SU-DHL-6 (cell line): Measurements from ENCODE around the gene GSTM2.
A peak's percentile ranks its signal among the peaks of the same experiment; 100 is the strongest.
"Not testable (repeated sequence)": the region's sequence is repeated elsewhere in the genome, so short reads cannot be mapped to it uniquely, and the experiment has no call there.

Experiments
- H2AFZ ChIP-seq: fragments of 200-600 bp; sonication (generic); 2 replicates; pipeline ENCODE4 v1.6.1; 2014; ENCODE audit warnings: low read depth, mild to moderate bottlenecking, moderate library complexity, mixed read lengths, antibody characterized with exemption, low read length; ENCODE audit not compliant: severe bottlenecking
- H3F3A ChIP-seq: fragments of 200-600 bp; shearing (Covaris generic); 2 replicates; pipeline ENCODE4 v1.6.0; 2016; ENCODE audit warnings: antibody characterized with exemption, mild to moderate bottlenecking; ENCODE audit not compliant: insufficient read depth
- H3K27ac ChIP-seq: fragments of 200-600 bp; sonication (generic); 2 replicates; pipeline ENCODE4 v1.5.1; 2016; ENCODE audit warnings: low read depth, mild to moderate bottlenecking, low read length, moderate library complexity, mixed read lengths
- H3K27me3 ChIP-seq: fragments of 200-600 bp; sonication (generic), shearing (Covaris generic); 2 replicates; pipeline ENCODE4 v1.6.0; 2014; ENCODE audit warnings: mild to moderate bottlenecking, low read length
- H3K36me3 ChIP-seq: fragments of 200-600 bp; sonication (generic); 2 replicates; pipeline ENCODE4 v1.6.1; 2014; ENCODE audit warnings: mild to moderate bottlenecking, low read length, mixed read lengths
- H3K4me2 ChIP-seq: fragments of 300-600, 200-600 bp; shearing (Covaris generic), sonication (generic); 2 replicates; pipeline ENCODE4 v1.6.0; 2014; ENCODE audit warnings: low read length, low read depth, mild to moderate bottlenecking; ENCODE audit not compliant: poor library complexity, severe bottlenecking
- H3K4me3 ChIP-seq: fragments of 200-600 bp; sonication (generic); 2 replicates; pipeline ENCODE4 v1.5.1; 2014; ENCODE audit warnings: antibody characterized with exemption, low read length, mild to moderate bottlenecking, mixed read lengths; ENCODE audit not compliant: insufficient read depth, poor library complexity, severe bottlenecking
- H3K79me2 ChIP-seq: fragments of 200-600 bp; sonication (generic); 2 replicates; pipeline ENCODE4 v1.6.1; 2014; ENCODE audit warnings: mild to moderate bottlenecking, low read length, moderate library complexity; ENCODE audit not compliant: insufficient read depth
- H3K9ac ChIP-seq: fragments of 200-600 bp; sonication (generic); 2 replicates; pipeline ENCODE4 v1.7.0; 2014; ENCODE audit warnings: mild to moderate bottlenecking, low read length
- H3K9me2 ChIP-seq: fragments of 200-600 bp; sonication (generic); replicated peaks from 2 replicates; pipeline ENCODE4 v1.6.1; 2014; ENCODE audit warnings: low read length; ENCODE audit not compliant: insufficient read depth
- H3K9me3 ChIP-seq: fragments of 200-600 bp; sonication (generic); 2 replicates; pipeline ENCODE4 v1.6.1; 2014; ENCODE audit warnings: low read length, mixed read lengths; ENCODE audit not compliant: insufficient read depth
- H4K20me1 ChIP-seq: fragments of 200-600 bp; sonication (generic); 2 replicates; pipeline ENCODE4 v1.6.1; 2014; ENCODE audit warnings: low read depth, mild to moderate bottlenecking, antibody characterized with exemption, low read length, moderate library complexity, mixed read lengths
- CTCF ChIP-seq: fragments of 200-600 bp; sonication (generic); IDR thresholded peaks from one replicate; pipeline ENCODE4 v1.5.1; 2017; ENCODE audit warnings: antibody characterized with exemption, mild to moderate bottlenecking, low read length, moderate library complexity; ENCODE audit not compliant: insufficient read depth, poor library complexity, severe bottlenecking
- EZH2phosphoT487 ChIP-seq: fragments of 200-600 bp; sonication (generic), shearing (Covaris generic); conservative IDR thresholded peaks from 2 replicates; pipeline ENCODE4 v1.6.1; 2018; ENCODE audit warnings: mild to moderate bottlenecking, antibody characterized with exemption, low read length, moderate library complexity, mixed read lengths

GSTM2 gene

GRCh38 chr1:109685399-109685798 is 17.5 kb downstream of the GSTM2 start:
- not testable (repeated sequence) for H3K79me2 ChIP-seq, H3F3A ChIP-seq, H4K20me1 ChIP-seq, H3K27me3 ChIP-seq, H3K9ac ChIP-seq, H2AFZ ChIP-seq, H3K4me2 ChIP-seq, H3K9me3 ChIP-seq, H3K27ac ChIP-seq, H3K9me2 ChIP-seq, H3K4me3 ChIP-seq, H3K36me3 ChIP-seq

GRCh38 chr1:109685890-109686289 is 18.0 kb downstream of the GSTM2 start:
- H3K27ac ChIP-seq, H3K79me2 ChIP-seq, H2AFZ ChIP-seq, H3K4me2 ChIP-seq, H4K20me1 ChIP-seq, H3K9me2 ChIP-seq, H3K4me3 ChIP-seq, H3K9me3 ChIP-seq, H3K36me3 ChIP-seq, H3K27me3 ChIP-seq, H3F3A ChIP-seq, H3K9ac ChIP-seq: not testable (repeated sequence)

- not testable (repeated sequence) for H3K79me2 ChIP-seq, H3K9me3 ChIP-seq, H4K20me1 ChIP-seq, H3K36me3 ChIP-seq, H3K27me3 ChIP-seq, H3K9me2 ChIP-seq, H3K27ac ChIP-seq, H3F3A ChIP-seq
- Histone ChIP-seq H2AFZ (peak overlapping the region; percentile 79), H3K9ac (peak overlapping the region; percentile 45), H3K4me2 (peak overlapping the region; percentile 55), H3K4me3 (peak overlapping the region; percentile 43)
Measured at GRCh38 chr1:109687109-109687508, 19.3 kb downstream of the GSTM2 start.

DNA sequence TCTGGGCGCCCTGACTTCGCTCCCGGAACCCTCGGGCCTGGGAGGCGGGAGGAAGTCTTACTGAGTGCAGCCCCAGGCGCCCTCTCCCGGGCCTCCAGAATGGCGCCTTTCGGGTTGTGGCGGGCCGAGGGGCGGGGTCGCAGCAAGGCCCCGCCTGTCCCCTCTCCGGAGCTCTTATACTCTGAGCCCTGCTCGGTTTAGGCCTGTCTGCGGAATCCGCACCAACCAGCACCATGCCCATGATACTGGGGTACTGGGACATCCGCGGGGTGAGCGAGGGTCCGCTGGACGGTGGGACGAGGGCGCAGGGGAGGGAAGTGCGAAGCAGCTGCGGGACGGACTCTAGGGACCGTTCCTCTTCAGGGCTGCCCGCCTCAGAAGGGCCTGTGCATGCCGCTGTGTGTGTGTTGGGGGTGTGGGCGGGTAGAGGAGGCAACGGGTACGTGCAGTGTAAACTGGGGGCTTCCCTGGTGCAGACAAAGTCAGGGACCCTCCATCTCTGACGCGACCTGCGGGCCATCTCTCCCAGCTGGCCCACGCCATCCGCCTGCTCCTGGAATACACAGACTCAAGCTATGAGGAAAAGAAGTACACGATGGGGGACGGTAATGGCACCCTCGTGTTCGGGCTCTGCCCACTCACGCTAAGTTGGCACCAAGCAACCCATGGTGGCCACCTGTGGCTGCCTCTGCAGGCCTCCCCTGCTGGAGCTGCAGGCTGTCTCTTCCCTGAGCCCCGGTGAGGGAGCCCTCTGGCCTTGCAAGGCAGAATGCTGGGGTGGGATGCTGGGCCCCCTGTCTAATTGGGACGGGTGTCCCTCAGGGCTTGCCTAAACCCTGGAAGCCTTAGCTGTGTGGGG is 20.0 kb downstream of the GSTM2 start, which contains the start of gene GSTM1:
Gene GSTM1, plus strand, starts transcription at position 177 of the 859 bp plus-strand sequence. Its CDS starts 57 bp downstream, at position 234.
- Histone ChIP-seq H3K4me2 (peak within 1 kb of the TSS; percentile 55), H3K27me3 (no peaks in the 10 kb centered on the region), H3K9ac (peak within 1 kb of the TSS; percentile 45), H3K4me3 (peak within 1 kb of the TSS; percentile 43), H3K27ac (no peak within 1 kb of the TSS), H4K20me1 (no peaks in the 10 kb centered on the region), H2AFZ (peak within 1 kb of the TSS; percentile 79), H3K9me2 (no peaks in the 10 kb centered on the region), H3K36me3 (no peaks in the 10 kb centered on the region), H3K79me2 (no peaks in the 10 kb centered on the region), H3K9me3 (no peaks in the 10 kb centered on the region), H3F3A (no peaks in the 10 kb centered on the region)
- TF ChIP-seq EZH2phosphoT487 (no peak), CTCF (no peak)
